AG04449 (cell line): Measurements from ENCODE around the gene ELOVL5.

Experiments
- CTCF ChIA-PET: fragments of 350-600 bp; formaldehyde crosslinking; extraction: SDS; loops from one replicate; lab custom pipeline; 2021; ENCODE audit warnings: antibody characterized with exemption; lab: Yijun Ruan, JAX
- POLR2A ChIA-PET: fragments of 400-600, 350-600 bp; formaldehyde crosslinking; extraction: SDS; loops from one replicate; lab custom pipeline; 2020; ENCODE audit warnings: antibody characterized with exemption, inconsistent platforms; lab: Yijun Ruan, JAX
- DNase-seq: peaks from one replicate; pipeline ENCODE4 v3.0.0-alpha.2; 2010; ENCODE audit warnings: low read depth, low spot score
- H3K4me3 ChIP-seq: 2 replicates; pipeline ENCODE4 v1.5.1; 2011; ENCODE audit warnings: low read depth, mild to moderate bottlenecking, control low read depth, low read length
- CTCF ChIP-seq: IDR thresholded peaks from one replicate; pipeline ENCODE4 v1.5.1; 2011; ENCODE audit warnings: mild to moderate bottlenecking, moderate library complexity, low read length, control low read depth, inconsistent platforms; ENCODE audit not compliant: insufficient read depth; ENCODE audit errors: missing control alignments

ELOVL5 gene

DNA sequence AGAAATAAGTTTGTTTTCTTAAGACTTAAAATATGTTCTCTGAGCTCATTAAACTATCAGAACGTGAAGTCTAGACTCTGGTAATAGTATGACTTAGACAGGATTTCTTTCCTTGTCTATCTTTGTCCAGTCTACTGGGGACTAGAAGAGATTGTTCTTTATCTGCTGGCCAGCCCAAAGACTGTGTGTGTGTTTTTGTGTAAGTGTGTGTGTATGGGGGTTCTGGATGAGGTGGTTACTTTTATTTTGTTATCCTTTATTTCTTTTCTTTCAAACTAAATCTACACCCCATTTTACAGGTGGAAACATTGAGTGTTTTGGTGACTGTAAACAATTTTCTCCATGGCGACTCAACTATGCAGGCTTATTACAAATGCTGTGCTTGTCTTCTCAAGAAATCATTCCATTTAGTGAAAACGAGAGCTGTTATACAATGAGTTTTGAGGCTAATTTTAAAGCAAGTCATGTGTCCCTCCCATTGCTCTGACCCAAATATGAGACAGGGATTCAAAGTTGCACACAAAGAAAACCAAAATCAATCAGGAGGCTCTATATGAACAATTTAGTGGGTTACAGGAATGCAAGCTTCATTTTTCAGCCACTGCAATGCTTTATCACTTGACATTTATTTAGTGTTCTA, 97.6 kb downstream of the ELOVL5 start:
- no peak for DNase-seq
- ChIA-PET CTCF (interaction anchor here (1.2 to 1.5 kb wide), 4 partner anchors 9 to 188 kb away, joined by 3 to 4 read pairs (median 3); no protein-coding TSS in a partner anchor), POLR2A (no interaction called here)
- no peak for TF ChIP-seq CTCF
- H3K4me3 ChIP-seq, result no peak overlapping the region

DNA sequence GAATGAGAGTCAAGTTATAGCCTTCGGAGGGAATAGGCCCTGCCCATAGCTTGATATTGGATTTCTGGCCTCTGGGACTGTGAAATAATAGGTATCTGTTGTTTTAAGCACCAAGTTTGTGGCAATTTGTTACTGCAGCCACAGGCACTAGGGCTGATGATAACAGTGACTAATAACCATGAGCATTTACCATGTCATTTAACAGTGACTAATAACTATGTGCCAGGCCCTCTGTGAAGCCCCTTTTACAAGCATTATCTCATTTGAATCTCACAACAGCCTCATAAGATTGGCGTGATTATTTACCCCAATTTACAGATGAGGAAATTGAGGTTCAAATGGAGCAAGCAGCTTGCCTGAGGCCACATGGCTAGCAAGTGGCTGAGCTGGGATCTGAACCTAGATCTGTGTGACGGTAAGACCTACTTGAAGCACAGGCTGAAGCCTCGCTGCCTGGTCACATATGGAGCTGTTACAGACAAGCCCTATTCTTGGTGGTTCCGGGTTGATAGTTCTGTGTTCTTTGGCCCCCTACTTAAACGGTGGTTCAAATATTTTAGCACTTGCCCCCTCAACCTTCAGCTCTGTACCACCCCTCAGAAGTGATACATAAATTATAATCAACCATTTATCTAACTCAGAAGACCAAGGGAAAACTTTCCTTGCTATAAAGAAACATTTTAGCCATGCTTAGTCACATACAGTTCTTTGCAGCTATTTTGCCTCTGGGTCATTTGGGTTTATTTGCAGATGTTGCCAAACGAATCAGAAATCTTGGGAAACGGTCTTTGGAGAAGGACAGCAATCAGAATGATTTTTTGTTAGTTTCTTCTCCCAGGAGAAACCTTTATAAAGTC, 98.3 kb downstream of the ELOVL5 start:
- CTCF ChIA-PET, result interaction anchor here (1.2 to 1.4 kb wide), 4 partner anchors 9 to 189 kb away, joined by 3 read pairs; no protein-coding TSS in a partner anchor
- DNase-seq, result peak; percentile 10
- POLR2A ChIA-PET, result no interaction called here
- TF ChIP-seq CTCF, result no peak
- no peak overlapping the region for H3K4me3 ChIP-seq

- no peak for TF ChIP-seq CTCF
- no peak for DNase-seq
- CTCF ChIA-PET, result no interaction called here
- POLR2A ChIA-PET, result no interaction called here
- no peak overlapping the region for H3K4me3 ChIP-seq
These were observed 101.8 kb downstream of the ELOVL5 start for GRCh38 chr6:53246924-53247323.

- no peak for TF ChIP-seq CTCF
- ChIA-PET CTCF (interaction anchor here (1.5 kb wide), 1 partner anchor 72 kb away, joined by 3 read pairs; no protein-coding TSS in a partner anchor), POLR2A (no interaction called here)
- H3K4me3 ChIP-seq, result no peak overlapping the region
- DNase-seq, result no peak
These were observed 103.8 kb downstream of the ELOVL5 start for GRCh38 chr6:53244958-53245357.

- H3K4me3 ChIP-seq, result no peak overlapping the region
- ChIA-PET POLR2A (no interaction called here), CTCF (interaction anchor here (1.5 kb wide), 1 partner anchor 72 kb away, joined by 3 read pairs; no protein-coding TSS in a partner anchor)
- DNase-seq, result no peak
- TF ChIP-seq CTCF, result no peak
These were observed 104.3 kb downstream of the ELOVL5 start for GRCh38 chr6:53244399-53244931.

- ChIA-PET POLR2A (no interaction called here), CTCF (no interaction called here)
- H3K4me3 ChIP-seq, result no peak overlapping the region
- TF ChIP-seq CTCF, result no peak
- no peak for DNase-seq
These were observed 106.8 kb downstream of the ELOVL5 start for GRCh38 chr6:53241938-53242337.
